ENCODE measurements around the gene TIMP2.

- no peak for TF ChIP-seq CTCF (IDR thresholded peaks at IDR 0.05; ENCODE audit: low read depth, low read length, missing input control)
- no peak for TF ChIP-seq RAD21 (IDR thresholded peaks at IDR 0.05)
- no peak for TF ChIP-seq MAX (IDR thresholded peaks at IDR 0.05)
- TF ChIP-seq TAF1 (conservative IDR thresholded peaks at IDR 0.05), result no peak
- TF ChIP-seq HNF4A (conservative IDR thresholded peaks at IDR 0.05), result no peak
Observed at GRCh38 chr17:78859051-78859450, 66.1 kb downstream of the TIMP2 start.
